GM20431 (cell line): ENCODE measurements around the gene RAPGEF4.

Source experiments
- in situ Hi-C: fragments of 300-500 bp; cut with MseI, MboI; formaldehyde crosslinking; loops from one replicate; pipeline ENCODE4 v1.15.0; 2020; ENCODE audit warnings: low sequenced_read_pairs; ENCODE audit not compliant: unreplicated experiment

Gene RAPGEF4

DNA sequence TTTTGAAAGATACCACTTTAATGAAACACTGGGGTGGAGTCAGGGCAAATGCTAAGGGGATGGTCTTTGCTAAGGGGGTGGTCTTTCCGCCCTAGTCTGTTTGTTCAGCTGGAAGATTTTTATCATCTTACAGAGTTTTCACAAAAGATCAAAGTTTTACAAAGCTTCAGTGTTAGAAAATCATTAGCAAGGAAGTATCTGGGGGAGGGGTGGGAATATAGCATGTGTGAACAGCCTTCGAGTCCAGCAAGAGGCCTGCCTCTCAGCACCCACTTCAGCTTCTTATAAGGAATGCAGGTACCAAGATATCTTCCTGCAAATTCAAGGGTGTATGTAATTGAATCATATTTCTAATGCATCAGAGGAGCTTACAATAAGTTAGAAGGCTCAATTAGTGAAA is 112.9 kb downstream of the RAPGEF4 start:
- in situ Hi-C loops, result no loop called here

DNA sequence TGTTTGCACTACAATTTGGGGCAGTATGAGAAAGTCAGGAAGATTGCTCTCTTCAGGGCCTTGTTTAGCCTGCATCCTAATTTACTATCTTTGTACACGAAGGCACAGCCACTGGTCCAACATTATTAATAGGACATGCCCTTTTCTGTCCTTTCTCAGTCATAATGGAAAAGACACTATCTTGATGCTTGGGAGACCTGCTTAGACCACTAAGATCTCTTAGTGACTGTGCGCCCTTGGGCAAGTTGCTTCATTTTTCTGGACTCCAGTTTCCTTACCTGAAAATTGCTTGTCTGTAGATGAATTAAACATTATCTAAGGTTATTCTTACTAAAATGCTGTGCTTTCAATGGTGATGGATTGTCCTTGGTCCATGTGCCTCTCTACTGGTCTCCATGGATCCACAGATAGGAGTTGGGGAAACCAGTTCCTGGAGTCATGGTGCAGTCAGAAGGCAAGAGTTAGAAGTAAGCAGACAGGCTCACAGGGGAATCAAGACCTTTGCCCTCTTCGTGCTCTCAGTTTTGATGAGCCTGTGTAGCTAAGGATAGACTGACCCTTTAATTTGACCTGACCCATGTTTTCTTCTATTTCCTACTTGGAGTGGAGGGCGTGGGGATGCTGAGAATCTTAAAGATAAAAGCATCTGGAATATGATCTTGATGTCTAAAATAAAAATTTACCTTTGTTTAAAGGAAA is 114.0 kb downstream of the RAPGEF4 start:
- in situ Hi-C loops, result no loop called here

DNA sequence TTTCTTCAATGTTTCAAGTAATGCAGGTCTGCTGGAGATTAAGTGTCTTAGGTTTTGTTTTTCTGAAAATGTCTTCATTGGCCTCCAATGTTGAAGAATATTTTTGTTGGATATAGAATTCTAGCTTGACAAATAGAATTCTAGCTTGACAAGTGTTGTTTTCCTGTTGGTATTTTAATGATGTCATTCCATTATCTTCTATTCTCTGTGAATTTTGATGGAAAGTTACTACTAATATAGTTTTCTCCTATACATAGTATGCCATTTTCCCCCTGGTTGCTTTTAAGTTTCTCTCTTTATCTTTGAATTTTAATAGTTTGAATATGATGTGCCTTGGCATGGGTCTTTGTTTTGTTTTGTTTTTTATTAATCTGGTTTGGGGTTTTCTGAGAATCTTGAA is 119.9 kb downstream of the RAPGEF4 start:
- in situ Hi-C loops, result no loop called here

DNA sequence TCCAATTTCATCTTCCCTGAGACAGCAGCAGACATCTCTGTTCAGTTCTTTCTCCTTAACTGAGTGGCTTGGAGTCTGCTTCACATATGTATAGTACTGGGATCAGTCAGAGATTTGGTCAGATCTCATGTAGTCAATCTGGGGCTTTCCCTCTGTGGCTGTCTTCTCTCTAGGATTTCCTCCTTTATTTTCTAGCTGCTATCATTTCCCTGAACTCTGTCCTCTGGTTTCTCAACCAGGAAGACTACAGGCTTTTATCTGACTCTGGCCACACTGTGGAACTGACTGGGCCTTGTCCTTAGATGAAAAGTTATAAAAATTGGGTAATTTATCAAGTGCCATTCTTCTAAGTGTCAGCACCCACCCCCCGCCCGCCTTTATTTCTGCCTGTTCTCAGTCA is 121.0 kb downstream of the RAPGEF4 start:
- in situ Hi-C loops, result no loop called here

DNA sequence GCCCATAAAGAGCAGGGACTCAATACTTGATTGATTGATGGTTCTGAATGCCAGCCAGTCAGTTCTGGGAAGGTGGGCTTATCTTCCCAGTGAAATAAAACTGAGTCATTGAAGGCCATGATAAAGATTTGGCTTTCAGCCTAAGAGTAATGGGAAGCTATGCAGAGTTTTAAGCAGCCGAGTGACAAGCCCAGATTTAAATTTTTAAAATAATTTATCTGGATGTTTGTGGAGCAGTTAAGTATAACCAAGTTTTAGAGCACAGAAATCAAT is 122.8 kb downstream of the RAPGEF4 start:
- in situ Hi-C loops, result no loop called here

DNA sequence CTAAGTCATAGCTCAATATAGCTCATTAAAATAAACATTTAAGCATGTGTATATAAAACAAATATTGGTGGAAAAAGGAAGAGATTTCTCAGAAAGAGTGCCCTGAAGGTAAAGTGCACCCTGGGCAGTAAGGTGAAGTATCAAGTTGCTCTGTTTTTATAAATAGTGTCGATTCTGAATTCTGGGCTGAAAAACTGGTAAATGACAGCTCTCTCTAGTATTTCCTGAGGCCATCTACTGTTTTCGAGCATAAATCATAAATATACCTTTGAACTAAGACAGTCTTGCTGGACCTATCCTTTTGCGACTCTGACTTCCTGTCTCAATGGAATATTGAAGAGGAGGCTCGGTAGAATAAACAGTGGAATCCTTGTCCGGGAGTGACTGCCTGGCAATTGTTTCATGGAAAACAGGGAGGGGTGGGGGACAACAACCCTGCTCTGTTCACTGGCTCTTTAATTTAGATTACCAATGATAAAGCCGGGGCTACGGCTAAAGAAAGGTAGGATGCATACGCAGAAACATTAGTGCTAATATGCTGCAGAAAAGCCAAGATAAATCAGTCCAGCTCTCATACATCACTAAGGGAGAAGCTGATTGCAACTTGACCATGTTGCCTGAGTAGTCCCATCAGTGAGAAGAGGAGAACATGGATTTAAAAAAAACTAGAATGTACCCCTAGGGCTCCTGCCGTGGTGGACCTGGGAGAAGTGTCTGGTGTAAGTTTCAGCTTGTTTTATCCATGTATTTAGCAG is 124.1 kb downstream of the RAPGEF4 start:
- in situ Hi-C loops, result no loop called here

DNA sequence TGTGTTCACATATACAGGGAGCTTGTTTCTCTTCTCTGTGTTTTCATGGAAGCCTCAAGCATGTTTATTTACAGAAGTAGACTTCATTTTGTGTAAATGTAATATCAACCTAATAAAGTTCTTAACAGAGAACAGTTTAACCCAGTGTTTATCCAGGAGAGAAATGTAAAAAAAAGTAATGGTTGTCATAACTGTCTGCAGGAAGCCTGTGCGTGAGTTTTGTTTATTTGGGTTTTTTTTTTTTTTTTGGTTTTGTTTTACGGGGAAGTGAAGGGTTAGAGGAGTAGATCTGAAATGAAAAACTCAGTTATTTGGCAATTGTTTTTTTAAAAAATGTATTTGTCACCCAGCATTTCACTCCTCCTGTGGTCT is 124.7 kb downstream of the RAPGEF4 start:
- in situ Hi-C loops, result no loop called here

DNA sequence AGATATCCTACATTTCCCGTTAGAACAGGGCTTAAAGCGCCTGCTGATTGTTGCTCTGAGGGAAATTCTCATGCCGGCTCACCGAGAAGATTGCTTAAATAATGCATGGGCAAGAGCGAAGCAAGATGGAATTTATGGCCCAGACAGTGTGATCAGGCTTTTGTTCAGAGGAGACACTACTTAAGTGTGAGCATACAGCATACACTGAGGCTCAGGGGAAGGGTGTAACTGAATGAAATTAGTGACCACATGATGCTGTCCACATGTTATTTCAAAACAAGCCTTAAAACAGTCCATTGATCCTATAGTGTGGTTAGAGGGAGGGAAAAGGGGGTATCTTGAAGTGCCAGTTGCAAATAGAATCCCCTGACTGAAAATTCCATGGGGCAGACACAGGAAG is 125.5 kb downstream of the RAPGEF4 start:
- in situ Hi-C loops, result no loop called here

DNA sequence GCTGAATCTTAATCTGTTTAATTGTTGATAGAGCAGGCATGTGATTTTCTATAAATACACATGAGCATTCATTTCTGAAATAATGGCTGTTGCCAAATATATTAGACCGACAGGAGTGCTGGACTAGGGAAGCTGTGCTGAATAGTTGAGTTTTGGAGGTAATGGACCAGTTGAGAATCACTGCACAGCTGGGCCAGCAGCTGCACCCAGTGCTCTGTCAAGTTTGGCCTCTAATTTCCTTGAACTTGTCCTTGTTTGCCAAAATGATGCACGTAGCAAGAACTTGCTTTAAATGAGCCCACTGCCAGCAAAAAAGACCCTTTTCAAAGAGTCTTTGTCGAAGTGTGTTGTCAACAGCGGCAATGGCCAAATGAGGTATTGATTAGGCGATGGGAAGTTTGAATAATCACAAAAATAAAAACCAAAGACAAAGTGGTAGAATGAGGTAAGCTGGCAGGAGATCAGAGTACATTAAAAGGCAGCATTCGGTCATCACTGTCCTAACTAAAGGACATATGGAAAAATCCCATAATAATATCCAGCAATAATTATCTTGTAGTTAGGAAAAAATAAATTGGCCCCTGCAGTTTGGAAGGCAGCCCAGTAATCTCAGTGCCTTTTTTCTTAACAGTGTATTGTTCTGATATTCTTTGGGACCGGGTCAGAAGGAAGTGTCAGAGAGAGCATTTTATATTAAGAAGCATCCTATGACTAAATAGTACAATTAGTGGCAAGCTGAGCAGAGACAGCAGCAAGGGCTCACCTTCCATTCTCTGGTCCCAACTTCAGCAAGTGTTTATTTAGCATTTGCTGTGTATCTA is 126.2 kb downstream of the RAPGEF4 start:
- in situ Hi-C loops, result no loop called here

DNA sequence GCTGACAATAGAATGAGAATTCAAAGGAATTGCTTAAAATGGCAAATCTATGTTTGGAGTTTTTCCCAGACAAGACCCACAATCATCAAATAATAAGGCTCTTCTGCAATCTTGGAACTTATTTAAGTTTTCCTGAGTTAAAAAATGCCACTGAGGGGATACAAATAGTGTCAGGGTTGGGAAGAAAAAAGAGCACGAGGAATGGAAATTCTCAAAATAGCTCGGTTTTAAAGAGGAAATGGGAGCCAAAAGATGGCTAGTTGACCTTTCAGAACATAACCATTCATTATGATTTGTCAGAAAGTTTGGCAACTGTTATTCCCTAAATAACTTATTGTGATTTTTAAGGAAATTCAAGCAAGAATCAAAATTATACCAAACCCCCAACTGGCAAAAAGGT is 127.7 kb downstream of the RAPGEF4 start:
- in situ Hi-C loops, result no loop called here

DNA sequence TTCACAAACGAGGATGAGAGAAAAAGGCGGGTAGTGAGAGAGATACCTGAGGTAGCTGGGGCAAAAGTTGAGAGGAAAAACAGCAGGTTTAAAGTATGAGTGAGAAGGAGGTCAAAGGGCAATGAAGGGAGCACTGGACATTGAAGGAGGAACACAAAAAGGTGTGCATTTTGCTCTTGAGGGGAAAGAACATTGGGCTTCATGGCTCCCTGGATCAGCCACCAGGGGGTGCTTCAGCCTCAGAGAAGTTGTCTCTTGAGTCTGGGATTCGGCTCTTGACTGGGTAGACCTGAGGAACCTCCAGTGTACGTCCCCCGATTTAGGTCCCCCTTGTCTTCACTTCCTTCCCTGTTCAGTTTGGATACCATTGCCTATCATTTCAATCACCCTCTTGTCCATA is 128.5 kb downstream of the RAPGEF4 start:
- in situ Hi-C loops, result no loop called here

DNA sequence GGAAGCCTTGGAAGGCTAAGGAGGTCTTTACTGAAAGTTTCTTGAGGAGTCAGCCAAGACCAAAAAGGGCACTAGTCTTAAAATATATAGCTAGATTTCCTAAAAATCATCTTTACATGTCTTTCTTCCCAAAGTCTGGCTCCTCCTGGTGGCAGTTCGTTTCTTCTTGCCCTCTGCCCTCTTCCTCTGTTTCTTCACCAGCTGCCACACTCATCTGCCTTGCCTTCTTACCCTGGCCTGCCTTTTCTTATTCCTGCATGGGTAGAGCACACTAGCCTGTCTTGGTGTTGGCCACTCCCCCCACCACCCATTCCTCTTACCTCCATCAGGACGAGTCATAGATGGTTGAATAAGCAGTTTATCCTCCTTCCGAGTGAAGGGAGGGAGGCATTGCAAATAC is 129.8 kb downstream of the RAPGEF4 start:
- in situ Hi-C loops, result no loop called here

DNA sequence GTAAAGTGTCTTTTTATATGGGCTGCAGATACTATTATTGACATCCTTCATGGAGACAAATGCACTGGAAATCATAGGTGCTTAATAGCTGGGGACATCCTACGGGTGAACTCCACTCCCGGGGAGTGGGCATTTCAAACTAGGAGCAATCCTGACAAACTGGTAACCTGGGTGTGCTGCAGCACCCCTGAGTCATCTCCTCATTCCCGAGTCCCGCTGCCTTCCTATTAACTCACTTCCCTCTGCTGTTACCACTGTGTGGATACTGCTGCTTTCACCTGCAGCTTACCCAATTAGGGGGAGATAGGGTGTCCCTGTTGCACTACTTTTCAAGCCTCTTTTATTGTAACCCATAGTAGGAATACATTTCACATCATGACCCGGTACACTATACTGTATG is 134.2 kb downstream of the RAPGEF4 start:
- in situ Hi-C loops, result no loop called here

DNA sequence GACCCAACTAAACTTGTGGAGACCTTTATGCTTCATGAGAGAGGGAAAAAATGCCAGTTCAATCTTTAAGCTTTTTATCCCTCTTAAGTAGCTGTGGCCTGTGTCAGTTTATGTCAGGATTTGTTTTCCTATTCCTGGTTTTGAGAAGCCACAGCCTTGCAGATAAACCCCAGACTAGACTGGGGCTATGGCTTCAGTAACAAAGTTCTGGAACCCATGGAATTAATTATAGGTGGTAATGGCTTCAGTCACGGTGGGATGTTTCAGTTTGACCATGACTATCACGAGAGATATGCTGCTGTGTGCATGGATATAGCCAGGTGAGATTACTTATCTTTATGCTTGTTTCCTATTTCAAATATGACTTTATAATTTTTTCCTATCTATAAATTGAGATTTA is 134.8 kb downstream of the RAPGEF4 start:
- in situ Hi-C loops, result no loop called here

DNA sequence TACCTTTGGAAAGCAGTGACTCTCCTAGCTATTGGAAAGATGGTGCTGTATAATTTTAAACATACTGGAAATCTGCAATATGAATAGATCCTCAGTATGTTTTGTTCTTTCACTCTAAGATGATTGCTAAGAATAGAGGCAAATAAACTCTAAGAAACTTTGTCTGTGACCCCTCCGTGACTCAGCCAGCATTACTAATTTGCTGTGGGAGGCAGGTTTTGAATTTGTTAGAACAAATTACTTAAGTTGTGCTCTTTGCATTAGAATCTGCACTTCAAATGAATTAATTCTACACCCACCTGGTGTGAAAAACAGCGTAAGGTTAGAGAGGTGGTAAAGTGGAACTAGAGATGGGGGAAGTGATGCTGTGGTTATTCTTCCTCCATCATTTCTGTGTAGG is 142.2 kb downstream of the RAPGEF4 start:
- in situ Hi-C loops, result no loop called here

DNA sequence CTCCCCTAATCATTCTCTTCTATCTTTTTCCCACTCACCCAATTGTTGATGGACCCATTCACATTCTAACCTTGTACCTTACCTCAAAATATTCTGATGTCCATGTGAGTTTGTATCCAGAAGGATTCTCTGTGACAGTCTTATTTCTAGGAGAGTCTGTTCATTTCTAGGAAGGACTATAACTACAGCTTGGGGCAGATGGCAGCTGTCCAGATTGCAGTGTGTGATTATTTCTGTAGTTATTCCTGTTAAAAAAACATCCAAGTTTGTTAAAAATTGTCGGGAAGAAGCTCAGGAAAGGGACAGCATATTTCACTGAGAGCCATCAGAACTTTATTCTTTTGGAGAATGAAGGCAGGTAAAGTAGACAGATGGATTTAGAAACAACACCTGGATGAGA is 142.6 kb downstream of the RAPGEF4 start:
- in situ Hi-C loops, result no loop called here

DNA sequence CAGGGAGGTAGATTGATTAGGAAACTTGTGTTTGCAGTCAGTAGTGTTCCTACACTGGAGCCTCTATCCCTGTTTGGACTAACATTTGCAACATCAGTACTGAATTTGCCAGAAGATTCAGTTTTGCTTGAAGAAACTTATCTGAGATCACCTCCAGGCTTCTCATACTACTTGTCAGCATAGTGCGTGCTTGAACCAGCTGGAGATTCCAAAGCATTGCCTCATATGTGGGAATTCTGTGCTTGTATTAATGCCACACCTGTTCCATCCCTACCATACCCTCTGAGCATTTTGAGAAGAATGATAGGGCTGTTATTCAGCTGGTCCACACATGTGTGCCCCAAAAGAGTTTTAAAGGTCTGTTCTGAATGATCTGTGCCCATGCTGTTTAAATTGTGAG is 148.7 kb downstream of the RAPGEF4 start:
- in situ Hi-C loops, result no loop called here

DNA sequence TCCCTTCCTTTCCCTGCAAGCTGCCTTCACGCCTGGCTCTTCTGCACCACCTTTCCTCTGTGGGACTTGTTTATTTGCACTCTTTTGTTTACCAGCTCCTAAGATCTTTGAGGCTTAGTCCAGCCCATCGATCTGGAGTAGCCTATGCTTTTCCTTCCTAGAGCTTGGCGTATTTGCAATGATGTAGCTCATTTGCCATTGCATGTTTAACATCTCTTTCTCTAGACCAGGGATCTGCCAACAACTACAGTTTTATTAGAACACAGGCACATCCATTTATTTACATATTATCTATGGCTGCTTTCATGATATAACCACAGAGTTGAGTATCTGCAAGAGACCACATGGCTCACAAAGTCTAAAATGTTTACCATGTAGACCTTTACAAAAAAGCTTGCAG is 150.4 kb downstream of the RAPGEF4 start:
- in situ Hi-C loops, result no loop called here

DNA sequence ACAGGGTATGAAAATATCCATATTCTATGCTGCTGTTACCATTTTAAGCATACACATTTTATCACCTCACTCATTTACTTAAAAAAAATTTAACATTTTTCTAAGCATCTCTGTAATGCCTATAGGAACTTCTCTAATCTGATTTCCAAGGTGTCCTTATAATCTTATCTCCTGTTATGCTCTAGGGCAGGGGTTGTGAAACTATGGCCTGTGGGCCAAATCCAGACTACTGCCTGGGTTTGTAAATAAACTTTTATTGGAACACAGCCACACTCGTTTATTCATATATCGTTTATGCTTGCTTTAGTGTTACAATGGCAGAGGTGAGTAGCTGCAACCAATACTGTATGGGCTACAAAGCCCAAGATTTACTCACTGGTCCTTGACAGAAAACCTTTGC is 151.6 kb downstream of the RAPGEF4 start:
- in situ Hi-C loops, result no loop called here

DNA sequence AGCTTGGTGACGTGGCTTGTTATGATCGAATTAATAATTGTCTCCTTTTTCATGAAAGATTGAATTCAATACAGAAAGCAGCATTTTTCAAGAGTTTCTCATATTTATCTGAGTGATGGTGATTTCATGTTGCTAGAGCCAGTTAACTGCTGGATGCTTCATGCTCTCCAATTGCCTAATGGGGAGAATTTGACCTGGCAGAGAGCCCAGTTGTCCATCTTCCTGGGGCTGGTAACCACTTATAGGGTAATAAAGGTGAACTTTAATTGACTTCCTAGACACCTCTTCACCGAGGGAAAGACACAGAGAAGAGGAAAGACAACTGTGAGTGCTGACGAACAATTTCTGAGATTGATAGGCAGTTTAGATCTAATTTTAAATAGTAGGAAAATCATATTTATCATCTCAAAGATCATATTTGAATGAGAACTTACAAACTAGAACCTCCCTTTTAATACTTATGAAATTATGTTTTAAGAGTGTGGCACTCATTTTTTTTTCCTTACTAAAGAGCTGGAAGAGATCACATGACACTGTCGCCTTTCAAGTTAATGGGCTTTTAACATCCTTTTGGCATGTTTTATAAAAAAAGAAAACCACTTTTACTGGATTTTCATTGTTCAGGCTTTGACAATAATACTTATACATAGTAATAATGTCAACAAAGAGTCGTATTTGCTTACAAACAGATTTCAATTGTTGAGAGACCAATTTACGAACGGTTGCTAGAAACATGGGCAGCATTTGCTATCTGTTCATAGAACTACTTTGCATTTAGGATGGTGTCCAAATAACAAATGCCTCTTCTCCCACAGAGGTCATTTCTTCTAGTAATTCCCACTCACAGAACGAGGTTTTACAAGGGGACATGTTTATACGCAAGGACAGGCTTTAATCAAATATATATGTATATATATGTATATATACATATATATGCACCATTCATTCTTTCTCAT is 153.3 kb downstream of the RAPGEF4 start:
- in situ Hi-C loops, result no loop called here
